Keratinocyte (primary cell): Measurements from ENCODE around the gene R3HDM4. TPM values are rescaled to one million over a fixed set of nuclear protein-coding genes. Genes with fewer than 3 reads are reported as not detected.

Source experiments
- DNase-seq: peaks from one replicate; pipeline ENCODE4 v3.0.0-alpha.2; 2011; ENCODE audit warnings: low read depth, missing footprints, low spot score
- FAIRE-seq: peaks from 2 replicates; lab custom pipeline; 2011; peaks lifted over from hg19 to GRCh38; lab: Jason Lieb, UNC
- H2AFZ ChIP-seq: 2 replicates; pipeline ENCODE4 v1.6.0; 2012; ENCODE audit warnings: low read length, control low read depth, inconsistent platforms; ENCODE audit not compliant: control insufficient read depth
- H3K27ac ChIP-seq: 2 replicates; pipeline ENCODE4 v1.5.1; 2011; ENCODE audit warnings: low read length; ENCODE audit not compliant: control insufficient read depth, insufficient read depth
- H3K27me3 ChIP-seq: 3 replicates; pipeline ENCODE4 v1.6.0; 2011; ENCODE audit warnings: low read length; ENCODE audit not compliant: control insufficient read depth, insufficient read depth; ENCODE audit errors: extremely low read depth
- H3K36me3 ChIP-seq, 2 experiments: 2 replicates in 1 of 2; 3 replicates in 1 of 2; pipeline ENCODE4 v1.5.1; 2011; ENCODE audit warnings: low read length in 2 of 2, mild to moderate bottlenecking in 1 of 2; ENCODE audit not compliant: control insufficient read depth in 2 of 2, insufficient read depth in 2 of 2; ENCODE audit errors: extremely low read depth in 1 of 2
- H3K4me1 ChIP-seq: 3 replicates; pipeline ENCODE4 v1.5.1; 2011; ENCODE audit warnings: low read length; ENCODE audit not compliant: control insufficient read depth, insufficient read depth; ENCODE audit errors: extremely low read depth
- H3K4me2 ChIP-seq: 3 replicates; pipeline ENCODE4 v1.6.0; 2011; ENCODE audit warnings: low read depth, low read length; ENCODE audit not compliant: control insufficient read depth, insufficient read depth; ENCODE audit errors: extremely low read depth
- H3K4me3 ChIP-seq, 3 experiments: fragments of 200-600 bp in 1 of 3; sonication (generic) in 1 of 3; 2 replicates in 2 of 3; 3 replicates in 1 of 3; pipeline ENCODE4 v1.5.1; 2011 to 2016; ENCODE audit warnings: low read length in 3 of 3, mild to moderate bottlenecking in 3 of 3, control low read depth in 2 of 3, inconsistent platforms in 1 of 3, low read depth in 1 of 3, mixed read lengths in 1 of 3, mixed run types in 1 of 3, moderate library complexity in 1 of 3; ENCODE audit not compliant: control insufficient read depth in 2 of 3, insufficient read depth in 2 of 3; ENCODE audit errors: extremely low read depth in 1 of 3
- H3K79me2 ChIP-seq: 2 replicates; pipeline ENCODE4 v1.6.0; 2012; ENCODE audit warnings: low read length; ENCODE audit not compliant: control insufficient read depth, insufficient read depth
- H3K9ac ChIP-seq: 3 replicates; pipeline ENCODE4 v1.6.0; 2011; ENCODE audit warnings: low read length; ENCODE audit not compliant: control insufficient read depth, insufficient read depth; ENCODE audit errors: extremely low read depth
- H3K9me1 ChIP-seq: 3 replicates; pipeline ENCODE4 v1.6.0; 2011; ENCODE audit warnings: low read length; ENCODE audit not compliant: control insufficient read depth, insufficient read depth; ENCODE audit errors: extremely low read depth
- H3K9me3 ChIP-seq: 2 replicates; pipeline ENCODE4 v1.5.1; 2012; ENCODE audit warnings: low read depth, low read length; ENCODE audit not compliant: control insufficient read depth
- H4K20me1 ChIP-seq: 3 replicates; pipeline ENCODE4 v1.6.0; 2011; ENCODE audit warnings: low read length; ENCODE audit not compliant: control insufficient read depth, insufficient read depth; ENCODE audit errors: extremely low read depth
- EZH2 ChIP-seq: IDR thresholded peaks from one replicate; pipeline ENCODE4 v1.6.1; 2012; ENCODE audit warnings: inconsistent platforms, mild to moderate bottlenecking, low read length, moderate library complexity
- dilution Hi-C: fragments of 300-500 bp; cut with MboI; formaldehyde crosslinking; loops from one replicate; pipeline ENCODE4 v1.7.0; 2020; ENCODE audit warnings: low sequenced_read_pairs; ENCODE audit not compliant: extremely low pct_ligation_motif_present
- polyA plus RNA-seq, 5 experiments: library from polyadenylated mRNA; depleted of rRNA in 3 of 5; stranded (reverse) in 3 of 5; stranded (forward) in 1 of 5; unstranded in 1 of 5; fragments of >200 nt; gene quantifications; 1 replicate in 1 of 5; 2 replicates in 3 of 5; 3 replicates in 1 of 5; pipeline versions ENCODE4 v1.2.1 to v1.2.3, GENCODE V29; 2011 to 2012; ENCODE audit warnings: missing spikeins in 2 of 5, low read depth in 1 of 5, low replicate concordance in 1 of 5
- TF ChIP-seq, protein P1 (sequence below), 3 experiments: IDR thresholded peaks in 1 of 3; conservative IDR thresholded peaks in 1 of 3; optimal IDR thresholded peaks in 1 of 3; 2 replicates in 2 of 3; 3 replicates in 1 of 3; pipeline versions ENCODE3 to v1.5.1; 2011; ENCODE audit warnings: low read length in 3 of 3, mild to moderate bottlenecking in 3 of 3, moderate library complexity in 2 of 3, control low read depth in 1 of 3, inconsistent platforms in 1 of 3; ENCODE audit not compliant: insufficient read depth in 2 of 3; ENCODE audit errors: extremely low read depth in 1 of 3

Gene R3HDM4
- polyA plus RNA-seq, 1 donor (not counting 4 experiments of a cell fraction or from before 2014, with no cell fraction given), result 33.5 TPM

DNA sequence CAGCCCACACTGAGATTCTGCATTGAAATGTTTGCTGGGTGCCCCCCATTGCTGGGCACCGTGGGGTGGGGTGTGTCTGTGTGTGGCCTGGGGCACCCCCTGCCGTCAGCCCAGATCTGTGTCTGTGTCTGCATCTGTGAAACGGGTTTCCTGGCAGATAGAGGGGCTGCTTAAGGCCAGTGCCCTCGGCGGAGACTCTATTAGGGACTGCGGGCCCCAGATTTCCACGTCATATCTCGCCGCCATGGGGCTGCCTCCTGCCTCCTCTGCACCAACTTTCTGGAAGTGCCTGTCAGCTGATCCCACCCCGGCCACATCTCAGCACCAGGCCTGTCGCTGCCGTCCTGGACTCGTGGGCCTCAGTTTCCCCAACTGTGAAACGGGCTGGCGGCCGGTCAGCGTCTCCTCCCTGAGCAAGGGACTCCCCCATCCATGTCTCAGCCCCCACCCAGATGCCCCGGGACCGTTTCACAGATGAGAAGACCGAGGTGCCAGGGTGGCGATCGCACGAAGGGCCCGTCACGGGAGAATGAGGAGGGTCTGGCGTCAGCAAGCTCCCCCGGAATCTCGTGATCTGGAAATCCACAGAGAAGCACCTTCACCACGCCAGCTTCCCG is 34.2 kb upstream of the R3HDM4 start:
- Histone ChIP-seq H3K4me2 (no peak overlapping the region), H2AFZ (no peak overlapping the region), H3K27ac (no peak overlapping the region), H3K79me2 (no peaks in the 10 kb centered on the region), H3K9ac (no peak overlapping the region), H3K27me3 (peaks cover 6% of the 10 kb centered on the region), H3K9me3 (no peaks in the 10 kb centered on the region), H3K36me3 (no peaks in the 10 kb centered on the region), H3K4me1 (no peaks in the 10 kb centered on the region), H4K20me1 (no peaks in the 10 kb centered on the region), H3K4me3 (no peak overlapping the region), H3K9me1 (no peaks in the 10 kb centered on the region)
- FAIRE-seq (no peak), DNase-seq (no peak)
- TF ChIP-seq, protein P1, sequence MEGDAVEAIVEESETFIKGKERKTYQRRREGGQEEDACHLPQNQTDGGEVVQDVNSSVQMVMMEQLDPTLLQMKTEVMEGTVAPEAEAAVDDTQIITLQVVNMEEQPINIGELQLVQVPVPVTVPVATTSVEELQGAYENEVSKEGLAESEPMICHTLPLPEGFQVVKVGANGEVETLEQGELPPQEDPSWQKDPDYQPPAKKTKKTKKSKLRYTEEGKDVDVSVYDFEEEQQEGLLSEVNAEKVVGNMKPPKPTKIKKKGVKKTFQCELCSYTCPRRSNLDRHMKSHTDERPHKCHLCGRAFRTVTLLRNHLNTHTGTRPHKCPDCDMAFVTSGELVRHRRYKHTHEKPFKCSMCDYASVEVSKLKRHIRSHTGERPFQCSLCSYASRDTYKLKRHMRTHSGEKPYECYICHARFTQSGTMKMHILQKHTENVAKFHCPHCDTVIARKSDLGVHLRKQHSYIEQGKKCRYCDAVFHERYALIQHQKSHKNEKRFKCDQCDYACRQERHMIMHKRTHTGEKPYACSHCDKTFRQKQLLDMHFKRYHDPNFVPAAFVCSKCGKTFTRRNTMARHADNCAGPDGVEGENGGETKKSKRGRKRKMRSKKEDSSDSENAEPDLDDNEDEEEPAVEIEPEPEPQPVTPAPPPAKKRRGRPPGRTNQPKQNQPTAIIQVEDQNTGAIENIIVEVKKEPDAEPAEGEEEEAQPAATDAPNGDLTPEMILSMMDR (optimal IDR thresholded peaks at IDR 0.05 in 1 of 3, IDR thresholded peaks at IDR 0.05 in 1 of 3, conservative IDR thresholded peaks at IDR 0.05 in 1 of 3; ENCODE audit: extremely low read depth in 1 of 3, insufficient read depth in 2 of 3, low read length in 3 of 3), result no peak
- no peak for TF ChIP-seq EZH2
- dilution Hi-C loops, result no loop called here

DNA sequence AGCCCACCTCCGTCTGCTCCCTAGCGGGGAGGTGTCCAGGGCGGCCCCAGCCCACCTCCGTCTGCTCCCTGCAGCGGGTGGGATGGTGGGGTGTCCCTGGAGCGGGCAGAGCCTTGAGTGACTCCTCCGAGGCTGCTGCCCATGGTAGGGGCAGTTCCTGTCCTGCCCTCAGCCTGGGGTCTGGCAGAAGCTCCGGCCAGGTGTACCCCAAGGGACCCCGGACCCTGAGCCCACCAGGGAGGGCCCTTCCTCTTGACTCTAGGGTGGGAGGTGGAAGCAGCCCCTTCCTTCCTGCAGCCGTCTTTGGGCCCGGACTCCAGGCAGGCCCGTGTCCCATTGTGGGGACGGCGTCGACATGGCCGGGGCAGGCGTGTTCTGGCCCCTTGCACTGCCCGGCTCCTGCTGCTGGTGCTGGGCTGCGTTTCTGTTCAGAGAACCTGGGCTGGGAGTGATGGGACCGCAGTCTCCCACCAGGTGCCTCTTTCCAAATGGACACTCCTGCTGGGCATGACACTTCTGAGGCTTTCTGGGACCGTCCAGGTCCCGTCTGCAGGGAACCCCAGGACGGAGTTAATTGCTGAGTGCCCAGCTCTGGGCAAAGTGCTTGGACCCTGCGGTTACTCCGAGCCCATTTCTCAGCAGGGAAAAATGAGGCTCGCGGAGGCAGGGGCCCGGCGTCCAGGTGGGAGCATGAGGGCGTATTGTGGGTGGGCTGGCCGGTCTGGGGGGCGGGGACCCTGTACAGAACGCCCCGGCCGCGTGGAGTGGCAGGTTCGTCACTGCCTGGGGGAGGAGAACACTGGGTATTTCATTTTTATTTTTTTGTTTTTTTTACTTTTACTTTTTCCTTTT is 32.6 kb upstream of the R3HDM4 start:
- FAIRE-seq, result no peak

More for the DNA sequence above, 32.6 kb upstream of the R3HDM4 start:
- Histone ChIP-seq H3K9me1 (peaks cover 2% of the 10 kb centered on the region), H3K4me3 (no peak overlapping the region), H3K79me2 (no peaks in the 10 kb centered on the region), H2AFZ (no peak overlapping the region), H3K9ac (no peak overlapping the region), H4K20me1 (no peaks in the 10 kb centered on the region), H3K9me3 (no peaks in the 10 kb centered on the region), H3K27me3 (peaks cover 6% of the 10 kb centered on the region), H3K27ac (no peak overlapping the region), H3K4me2 (no peak overlapping the region), H3K4me1 (peaks cover 13% of the 10 kb centered on the region), H3K36me3 (no peaks in the 10 kb centered on the region)
- no peak for DNase-seq
- no peak for TF ChIP-seq EZH2
- TF ChIP-seq, protein P1 (optimal IDR thresholded peaks at IDR 0.05 in 1 of 3, IDR thresholded peaks at IDR 0.05 in 1 of 3, conservative IDR thresholded peaks at IDR 0.05 in 1 of 3; ENCODE audit: extremely low read depth in 1 of 3, insufficient read depth in 2 of 3, low read length in 3 of 3), result no peak
- dilution Hi-C loops, result no loop called here
